GM18511 (cell line): ENCODE results near the gene AHCYL1.
"Not testable (repeated sequence)": the region's sequence is repeated elsewhere in the genome, so short reads cannot be mapped to it uniquely, and the experiment has no call there.

Experiments used
- ATAC-seq: cut with Tn5 transposase; IDR thresholded peaks from one replicate; pipeline ENCODE4 v1.9.1; 2021; ENCODE audit warnings: mild to moderate bottlenecking, moderate library complexity; ENCODE audit not compliant: unreplicated experiment

The AHCYL1 gene

GRCh38 chr1:109996476-109996875 lies 11.9 kb downstream of the AHCYL1 start:
- no peak for ATAC-seq

DNA sequence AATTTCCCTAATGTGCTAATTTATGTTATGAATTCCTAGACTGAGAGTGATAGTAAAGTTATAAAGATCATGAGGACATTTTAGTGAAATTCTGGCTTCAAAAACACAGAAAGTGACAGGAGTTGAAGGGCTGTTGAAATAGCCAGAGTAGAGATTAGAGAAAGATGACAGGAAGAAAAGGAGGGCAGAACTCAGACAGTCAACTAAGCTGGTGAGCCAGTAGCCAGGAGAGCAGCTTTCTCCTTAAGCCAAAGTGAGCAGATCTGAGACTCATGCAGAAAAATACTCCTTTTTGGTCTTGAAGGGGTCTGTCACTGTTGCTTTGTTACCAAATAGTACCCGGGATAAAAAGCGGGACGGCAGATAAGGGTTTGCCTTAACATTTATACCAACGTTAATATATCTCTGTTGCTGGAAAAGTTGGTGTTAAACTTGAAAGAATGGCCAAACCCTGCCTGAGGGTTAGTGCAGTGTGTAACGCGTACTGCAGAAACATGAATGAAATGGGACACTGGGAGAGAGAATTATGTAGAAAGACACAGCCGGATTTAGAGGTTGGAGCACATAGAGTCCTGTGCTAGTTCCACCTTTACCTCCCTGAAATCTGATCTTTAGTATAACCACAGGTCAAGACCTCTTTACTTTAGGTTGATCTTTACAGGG lies 12.8 kb downstream of the AHCYL1 start:
- ATAC-seq: no peak

DNA sequence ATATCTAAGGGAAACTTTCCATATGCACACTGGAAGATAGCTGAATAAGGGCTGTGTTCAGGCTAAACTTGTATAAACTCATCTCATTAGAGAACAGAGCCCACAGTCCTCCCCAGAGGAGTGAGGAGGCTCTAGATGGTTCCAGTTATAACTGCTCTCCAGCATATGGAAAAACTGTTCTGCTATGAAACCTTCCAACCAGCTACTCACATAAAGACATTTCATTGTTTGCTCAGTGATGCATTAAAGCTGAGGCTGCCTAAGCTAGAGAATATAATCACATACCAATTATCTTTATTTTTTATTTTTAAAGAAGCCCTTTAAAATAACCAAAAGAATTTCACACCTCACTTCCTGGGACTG lies 13.3 kb downstream of the AHCYL1 start:
- no peak for ATAC-seq

DNA sequence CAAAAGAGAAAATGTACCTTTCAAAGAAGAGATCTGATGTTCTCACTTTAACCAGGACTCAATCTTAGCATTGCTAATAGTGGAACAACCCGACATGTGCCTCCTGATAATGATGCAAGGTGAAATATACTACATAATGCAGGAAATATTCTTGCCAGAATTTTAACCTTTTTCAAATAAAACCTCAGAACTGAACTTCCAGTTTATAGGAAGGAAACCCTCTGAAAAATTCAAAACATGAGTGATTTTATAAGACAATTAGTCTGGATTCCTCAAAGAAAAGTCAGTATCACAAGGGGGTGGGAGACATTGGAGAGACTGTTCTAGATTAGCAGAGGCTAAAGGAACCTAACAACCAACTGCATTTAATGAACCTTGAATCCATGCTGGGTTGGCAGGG lies 18.1 kb downstream of the AHCYL1 start:
- ATAC-seq: no peak

DNA sequence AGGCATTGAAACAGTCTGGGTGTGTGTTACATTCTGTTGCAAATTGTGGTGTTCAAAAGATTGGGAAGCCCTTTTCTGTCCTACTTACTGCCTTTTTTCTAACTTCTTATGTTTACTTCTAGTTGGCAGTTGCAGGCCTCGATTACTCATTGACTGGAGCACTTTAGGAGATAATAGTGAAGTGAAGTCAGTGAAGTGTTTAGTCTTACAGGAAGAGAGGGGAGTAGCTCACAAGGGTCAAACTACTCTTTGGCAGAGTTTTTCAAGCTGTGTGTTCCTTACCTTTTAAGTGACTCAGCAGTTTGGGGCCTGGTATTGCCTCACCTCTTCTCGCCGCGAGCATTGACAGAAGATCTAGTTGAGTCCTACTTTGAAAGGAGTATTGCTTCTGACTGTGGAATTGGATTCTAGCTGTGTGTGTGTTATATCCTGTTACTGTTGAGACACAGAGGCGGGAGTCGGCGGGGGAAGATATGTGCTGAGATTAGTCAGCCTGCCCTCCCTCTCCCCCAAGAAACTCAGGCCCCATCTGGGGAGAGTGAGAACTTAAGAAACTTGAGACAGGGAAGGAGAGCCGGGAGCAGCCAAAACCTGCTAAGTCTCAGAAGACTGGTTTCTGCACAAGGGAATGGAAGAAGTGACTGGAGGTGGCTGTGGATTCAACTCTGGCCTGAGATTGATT lies 19.3 kb downstream of the AHCYL1 start:
- ATAC-seq: peak; percentile 82

- no peak for ATAC-seq
Measured at GRCh38 chr1:110004583-110004982, 20.0 kb downstream of the AHCYL1 start.

DNA sequence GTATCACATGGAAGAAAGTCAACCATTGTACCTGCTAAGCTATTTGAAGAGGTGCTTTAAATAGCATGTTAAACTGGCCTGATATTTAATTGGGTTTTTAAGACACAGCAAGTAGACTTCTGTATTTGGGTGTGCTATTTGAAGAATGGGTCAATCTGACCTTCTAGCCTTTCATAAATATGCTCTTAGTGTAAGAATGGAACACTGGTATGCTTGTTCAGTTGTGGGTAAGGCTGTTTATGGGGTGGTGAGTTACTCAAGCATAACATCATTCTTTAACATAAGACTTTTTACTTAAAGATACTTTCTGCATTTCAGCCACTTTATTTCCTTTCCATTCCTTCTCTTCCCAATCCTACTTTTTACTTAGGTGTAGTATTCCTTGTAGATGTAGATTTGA lies 21.4 kb downstream of the AHCYL1 start:
- ATAC-seq: no peak

DNA sequence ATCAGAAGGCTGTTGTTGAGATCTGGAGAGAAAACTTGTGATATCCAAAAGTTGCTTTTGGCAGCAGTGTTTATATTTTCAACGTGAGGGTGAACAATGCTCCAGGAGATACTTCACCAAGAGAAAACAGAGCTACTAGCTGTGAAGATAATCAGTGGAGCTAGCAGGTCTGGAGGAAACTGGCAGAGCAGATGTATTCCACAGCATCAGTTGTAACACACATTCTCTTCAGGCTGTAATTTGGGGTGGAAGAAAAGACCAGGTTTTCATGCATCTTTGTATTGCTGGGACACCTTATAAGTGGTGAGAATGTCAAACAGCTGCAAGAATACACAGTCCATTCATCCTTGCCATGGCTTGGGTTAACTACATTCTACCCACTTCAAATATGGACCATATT lies 22.0 kb downstream of the AHCYL1 start:
- ATAC-seq: no peak

GRCh38 chr1:110007046-110007830 lies 22.7 kb downstream of the AHCYL1 start:
- ATAC-seq: no peak

GRCh38 chr1:110008971-110009565 lies 24.5 kb downstream of the AHCYL1 start:
- no peak for ATAC-seq

GRCh38 chr1:110011527-110012041 lies 27.0 kb downstream of the AHCYL1 start:
- ATAC-seq: peak; percentile 97

DNA sequence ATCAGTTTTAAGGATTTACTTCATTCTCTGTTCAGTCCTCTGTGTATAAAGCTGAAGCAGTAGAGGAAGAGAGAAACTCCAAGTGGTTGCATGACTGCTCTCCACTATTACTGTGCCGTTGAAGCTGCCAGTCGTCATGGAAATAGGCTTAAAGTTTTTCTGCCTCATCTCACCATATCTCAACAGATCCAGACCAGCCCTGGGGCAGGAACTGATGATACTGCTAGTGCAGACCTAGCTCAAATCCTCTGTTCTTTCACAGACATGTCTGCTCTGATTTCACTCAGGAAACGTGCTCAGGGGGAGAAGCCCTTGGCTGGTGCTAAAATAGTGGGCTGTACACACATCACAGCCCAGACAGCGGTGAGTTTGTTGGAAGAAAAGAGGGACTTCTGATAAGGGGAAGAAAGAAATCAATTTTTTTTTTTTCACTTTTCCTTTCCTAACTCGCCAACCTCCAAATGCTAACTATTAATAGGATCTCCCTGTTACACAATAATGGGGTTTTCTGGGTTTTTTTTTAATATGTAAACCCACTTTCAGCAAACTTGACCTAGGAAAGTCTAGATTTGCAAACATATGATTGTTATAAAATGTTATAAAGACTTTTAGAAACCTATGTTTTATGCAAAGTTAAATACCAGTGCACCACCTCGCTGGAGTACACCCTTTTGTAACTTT lies 27.7 kb downstream of the AHCYL1 start:
- peak; percentile 76 for ATAC-seq

DNA sequence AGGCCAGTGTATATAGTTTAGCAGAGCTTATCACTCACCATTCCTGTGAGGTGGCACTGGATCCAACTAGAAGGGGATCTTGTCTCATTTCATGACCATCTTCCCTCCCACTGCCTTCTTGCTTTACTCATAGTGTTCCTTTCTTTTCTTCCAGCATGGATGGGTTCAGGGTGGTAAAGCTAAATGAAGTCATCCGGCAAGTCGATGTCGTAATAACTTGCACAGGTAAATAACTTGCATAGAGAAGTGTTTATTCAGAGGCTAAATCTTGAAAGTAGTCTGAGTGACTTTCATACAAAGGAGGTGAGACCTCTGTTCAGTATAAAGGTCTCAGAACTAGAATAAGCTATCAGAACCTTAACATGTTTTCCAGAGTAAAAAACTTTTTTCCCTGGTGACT lies 33.2 kb downstream of the AHCYL1 start:
- ATAC-seq: no peak

GRCh38 chr1:110018396-110018795 lies 33.8 kb downstream of the AHCYL1 start:
- no peak for ATAC-seq

GRCh38 chr1:110019770-110020169 lies 35.2 kb downstream of the AHCYL1 start:
- no peak for ATAC-seq

DNA sequence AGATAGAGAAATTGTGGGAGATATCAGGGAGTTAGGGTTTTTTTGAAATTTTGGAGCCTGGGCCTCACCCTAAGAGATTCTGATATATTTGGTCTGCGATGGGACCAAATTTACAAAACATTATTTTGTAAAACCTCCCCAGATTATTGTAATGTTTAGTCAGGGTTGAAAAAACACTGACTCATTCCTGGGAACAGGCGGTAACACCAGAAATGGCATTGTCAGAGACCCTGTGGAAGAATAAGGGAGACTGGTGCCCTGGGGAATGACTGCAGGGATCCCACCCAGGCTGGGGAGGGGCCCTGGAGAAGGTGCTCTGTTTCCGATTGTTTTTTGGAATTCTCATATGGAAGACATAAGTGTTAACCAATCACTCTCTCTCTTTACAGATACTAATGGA lies 36.7 kb downstream of the AHCYL1 start:
- ATAC-seq: no peak

DNA sequence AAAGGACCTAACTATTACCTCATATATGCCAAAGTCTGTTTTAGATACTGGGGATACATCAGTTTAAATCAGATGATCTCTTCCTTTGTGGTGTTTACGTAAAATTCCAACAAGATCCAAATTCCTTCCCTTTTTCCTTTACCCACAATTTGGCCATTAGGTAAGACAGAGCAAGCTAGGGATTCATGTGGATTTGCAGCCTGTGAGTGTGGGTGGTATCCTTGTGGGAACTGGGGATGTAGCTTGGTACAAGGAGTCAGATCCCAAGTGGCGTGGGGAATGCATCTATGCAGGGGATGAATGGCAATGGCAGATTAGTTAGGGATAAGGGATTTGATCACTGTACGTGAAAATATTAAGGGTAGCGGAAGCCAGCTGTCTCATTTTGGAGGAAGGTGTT lies 40.0 kb downstream of the AHCYL1 start:
- ATAC-seq: no peak

GRCh38 chr1:110030687-110031086 lies 46.1 kb downstream of the AHCYL1 start:
- ATAC-seq: not testable (repeated sequence)

- no peak for ATAC-seq
Measured at GRCh38 chr1:110032327-110032726, 47.8 kb downstream of the AHCYL1 start.

GRCh38 chr1:110033421-110033820 lies 48.9 kb downstream of the AHCYL1 start:
- ATAC-seq: no peak

GRCh38 chr1:110034040-110034450 lies 49.5 kb downstream of the AHCYL1 start:
- ATAC-seq: no peak
